ENCODE results near the gene TBC1D24. TPM values are rescaled to one million over a fixed set of nuclear protein-coding genes. Genes with fewer than 3 reads are reported as not detected.

TBC1D24 gene
- total RNA-seq, 4 donors from 2014 or later = 5.6 to 16.2 (median 13.6) TPM

DNA sequence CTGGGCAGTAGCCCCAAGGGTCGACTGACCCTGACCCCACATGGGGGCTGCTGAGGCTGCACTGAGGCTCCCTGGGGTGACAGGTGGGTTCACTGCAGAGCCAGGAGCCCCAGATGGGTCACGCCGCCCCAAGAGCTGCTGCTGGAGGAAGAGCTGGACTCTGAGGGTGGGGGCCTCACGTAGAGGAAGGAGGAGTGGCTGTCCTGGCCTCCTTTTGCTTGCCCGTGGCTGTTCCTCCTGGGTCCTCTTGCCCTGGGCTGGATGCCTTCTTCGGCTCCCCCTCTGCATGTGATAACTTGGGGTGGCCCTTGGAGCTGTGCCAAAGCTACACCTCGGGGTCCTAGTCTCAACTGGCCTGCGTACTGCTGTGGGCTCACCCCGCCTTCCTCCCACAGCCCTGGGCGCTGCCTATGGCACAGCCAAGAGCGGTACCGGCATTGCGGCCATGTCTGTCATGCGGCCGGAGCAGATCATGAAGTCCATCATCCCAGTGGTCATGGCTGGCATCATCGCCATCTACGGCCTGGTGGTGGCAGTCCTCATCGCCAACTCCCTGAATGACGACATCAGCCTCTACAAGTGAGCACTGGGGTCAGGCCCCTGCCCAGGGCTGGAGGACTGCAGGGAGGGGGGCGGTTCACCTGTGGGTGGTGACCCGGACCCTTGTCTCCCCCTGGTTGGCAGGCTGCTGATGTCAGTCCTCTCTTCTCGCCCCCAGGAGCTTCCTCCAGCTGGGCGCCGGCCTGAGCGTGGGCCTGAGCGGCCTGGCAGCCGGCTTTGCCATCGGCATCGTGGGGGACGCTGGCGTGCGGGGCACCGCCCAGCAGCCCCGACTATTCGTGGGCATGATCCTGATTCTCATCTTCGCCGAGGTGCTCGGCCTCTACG lies 44.1 kb downstream of the TBC1D24 start:
- DNase-seq = no peak
- no peaks in the 10 kb centered on the region for H3K27me3 ChIP-seq
- H3K4me3 ChIP-seq = peak overlapping the region in 2 of 4 donors; percentile 68 to 91
- H3K36me3 ChIP-seq = peaks cover 0 to 23% (median 0%) of the 10 kb centered on the region in 3 donors
- peak overlapping the region; percentile 85 to 96 (median 88) for H3K27ac ChIP-seq
- TF ChIP-seq POLR2A (IDR thresholded peaks at IDR 0.05) = no peak
- no peak for TF ChIP-seq CTCF (IDR thresholded peaks at IDR 0.05)
- peaks cover under 1 to 68% (median 42%) of the 10 kb centered on the region in 4 donors for H3K4me1 ChIP-seq
- no peaks in the 10 kb centered on the region for H3K9me3 ChIP-seq

GRCh38 chr16:2519711-2520080 lies 44.8 kb downstream of the TBC1D24 start:
- TF ChIP-seq POLR2A (IDR thresholded peaks at IDR 0.05) (no peak), CTCF (IDR thresholded peaks at IDR 0.05) (no peak)
- peak overlapping the region; percentile 68 to 91 (median 78) for H3K4me3 ChIP-seq
- peak overlapping the region; percentile 85 to 96 (median 88) for H3K27ac ChIP-seq
- DNase-seq = peak in 1 of 3 donors; percentile 57
- H3K9me3 ChIP-seq = no peaks in the 10 kb centered on the region
- H3K27me3 ChIP-seq = no peaks in the 10 kb centered on the region
- peaks cover 0 to 24% (median 0%) of the 10 kb centered on the region in 3 donors for H3K36me3 ChIP-seq
- peaks cover 6 to 68% (median 42%) of the 10 kb centered on the region in 4 donors for H3K4me1 ChIP-seq

DNA sequence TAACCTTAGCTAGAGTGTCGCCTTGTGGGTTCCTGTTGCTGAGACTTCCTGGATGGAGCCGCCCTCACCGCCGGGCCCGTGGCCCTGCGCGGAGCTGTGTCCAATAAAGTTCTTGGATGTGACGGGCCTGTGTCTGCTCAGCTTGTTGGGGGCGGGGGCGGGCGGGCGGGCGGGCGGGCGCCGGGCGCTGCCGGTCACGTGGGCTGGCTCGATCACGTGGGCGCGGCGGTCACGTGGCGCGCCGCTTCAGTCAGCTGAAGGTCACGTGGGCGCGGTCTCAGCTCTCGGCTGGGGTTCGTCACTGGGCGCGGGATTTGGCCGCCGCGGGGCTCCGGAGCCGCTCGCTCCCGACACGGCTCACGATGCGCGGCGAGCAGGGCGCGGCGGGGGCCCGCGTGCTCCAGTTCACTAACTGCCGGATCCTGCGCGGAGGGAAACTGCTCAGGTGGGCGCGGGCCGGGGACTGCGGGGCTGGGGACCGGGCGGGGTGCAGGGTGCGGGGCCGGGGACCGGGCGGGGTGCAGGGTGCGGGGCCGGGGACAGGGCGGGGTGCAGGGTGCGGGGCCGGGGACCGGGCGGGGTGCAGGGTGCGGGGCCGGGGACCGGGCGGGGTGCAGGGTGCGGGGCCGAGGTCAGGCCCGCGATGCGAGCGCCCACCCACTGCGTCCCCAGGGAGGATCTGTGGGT lies 45.3 kb downstream of the TBC1D24 start, which contains the start of gene AMDHD2:
Gene AMDHD2, plus strand, starts transcription at position 275 of the 687 bp plus-strand sequence. Its CDS starts 88 bp downstream, at position 363.
- Histone ChIP-seq H3K36me3 (peaks cover 0 to 24% (median 0%) of the 10 kb centered on the region in 3 donors), H3K4me1 (peaks cover 6 to 67% (median 37%) of the 10 kb centered on the region in 4 donors), H3K9me3 (no peaks in the 10 kb centered on the region), H3K4me3 (peak within 1 kb of the TSS; percentile 68 to 91 (median 78)), H3K27ac (peak within 1 kb of the TSS; percentile 85 to 96 (median 88)), H3K27me3 (no peaks in the 10 kb centered on the region)
- peak; percentile 93 to 95 (median 94) for DNase-seq
- TF ChIP-seq CTCF (IDR thresholded peaks at IDR 0.05) (no peak), POLR2A (IDR thresholded peaks at IDR 0.05) (peak; percentile 36 to 61)

- Histone ChIP-seq H3K27ac (peak overlapping the region; percentile 85 to 96 (median 88)), H3K27me3 (no peaks in the 10 kb centered on the region), H3K9me3 (no peaks in the 10 kb centered on the region), H3K4me1 (peaks cover 6 to 63% (median 30%) of the 10 kb centered on the region in 4 donors), H3K4me3 (peak overlapping the region; percentile 68 to 91 (median 78)), H3K36me3 (peaks cover 0 to 26% (median 0%) of the 10 kb centered on the region in 3 donors)
- peak in 2 of 3 donors; percentile 82 to 90 for DNase-seq
- TF ChIP-seq POLR2A (IDR thresholded peaks at IDR 0.05) (no peak), CTCF (IDR thresholded peaks at IDR 0.05) (peak in 2 of 6 experiments; percentile 5 to 7)
These were observed 46.0 kb downstream of the TBC1D24 start for GRCh38 chr16:2520784-2521531.

GRCh38 chr16:2523801-2524231 lies 48.9 kb downstream of the TBC1D24 start:
- peak in 2 of 3 donors; percentile 67 to 76 for DNase-seq
- TF ChIP-seq POLR2A (IDR thresholded peaks at IDR 0.05) (peak; percentile 38 to 54), CTCF (IDR thresholded peaks at IDR 0.05) (peak in 1 of 6 experiments; percentile 6)
- peak overlapping the region in 2 of 4 donors; percentile 41 to 49 for H3K4me3 ChIP-seq
- no peaks in the 10 kb centered on the region for H3K9me3 ChIP-seq
- peaks cover 0 to 47% (median 0%) of the 10 kb centered on the region in 3 donors for H3K36me3 ChIP-seq
- H3K27ac ChIP-seq = peak overlapping the region in 3 of 4 donors; percentile 70 to 87 (median 81)
- H3K4me1 ChIP-seq = peaks cover 6 to 35% (median 16%) of the 10 kb centered on the region in 4 donors
- no peaks in the 10 kb centered on the region for H3K27me3 ChIP-seq
